Neural cell (in vitro differentiated cells): ENCODE measurements around the gene COL4A1. TPM values are rescaled to one million over a fixed set of nuclear protein-coding genes. Genes with fewer than 3 reads are reported as not detected.

Source experiments
- H2AFZ ChIP-seq: fragments of 200-600, 300-800 bp; sonication (generic), shearing (Covaris generic); 2 replicates; pipeline ENCODE4 v1.6.0; 2014; ENCODE audit warnings: low read depth, mild to moderate bottlenecking, antibody characterized with exemption, low read length, moderate library complexity
- H3F3A ChIP-seq: fragments of 200-600 bp; shearing (Covaris generic); 2 replicates; pipeline ENCODE4 v1.6.1; 2016; ENCODE audit warnings: mild to moderate bottlenecking, moderate library complexity, mixed read lengths, antibody characterized with exemption, low read length; ENCODE audit not compliant: insufficient read depth, poor library complexity, severe bottlenecking
- H3K27ac ChIP-seq: fragments of 200-600, 300-800 bp; sonication (generic), shearing (Covaris generic); 2 replicates; pipeline ENCODE4 v1.5.1; 2014; ENCODE audit warnings: mild to moderate bottlenecking, low read length, moderate library complexity
- H3K27me3 ChIP-seq: fragments of 300-800, 200-600 bp; sonication (generic), shearing (Covaris generic); 2 replicates; pipeline ENCODE4 v1.6.0; 2014; ENCODE audit warnings: mild to moderate bottlenecking, low read depth, low read length, moderate library complexity; ENCODE audit not compliant: insufficient read depth
- H3K36me3 ChIP-seq: fragments of 300-800, 200-600 bp; sonication (generic), shearing (Covaris generic); 2 replicates; pipeline ENCODE4 v1.5.1; 2014; ENCODE audit warnings: mild to moderate bottlenecking, antibody characterized with exemption, low read length, moderate library complexity; ENCODE audit not compliant: insufficient read depth
- H3K4me2 ChIP-seq: fragments of 300-800, 200-600 bp; sonication (generic), shearing (Covaris generic); 2 replicates; pipeline ENCODE4 v1.6.0; 2014; ENCODE audit warnings: mild to moderate bottlenecking, low read length
- H3K4me3 ChIP-seq: fragments of 300-800, 200-600 bp; sonication (generic), shearing (Covaris generic); 2 replicates; pipeline ENCODE4 v1.5.1; 2014; ENCODE audit warnings: mild to moderate bottlenecking, low read length, moderate library complexity
- H3K79me2 ChIP-seq: fragments of 200-600 bp; shearing (Covaris generic); replicated peaks from 2 replicates; pipeline ENCODE4 v1.6.0; 2014; ENCODE audit warnings: mild to moderate bottlenecking, low read length, moderate library complexity; ENCODE audit not compliant: insufficient read depth
- H3K9ac ChIP-seq: fragments of 300-800, 200-600 bp; sonication (generic), shearing (Covaris generic); 2 replicates; pipeline ENCODE4 v1.6.1; 2016; ENCODE audit warnings: mild to moderate bottlenecking, low read length, mixed read lengths
- H3K9me2 ChIP-seq: fragments of 200-600 bp; shearing (Covaris generic); 2 replicates; pipeline ENCODE4 v1.6.1; 2016; ENCODE audit warnings: mild to moderate bottlenecking, low read length, mixed read lengths; ENCODE audit not compliant: insufficient read depth
- H3K9me3 ChIP-seq: fragments of 200-600, 300-800 bp; sonication (generic), shearing (Covaris generic); 2 replicates; pipeline ENCODE4 v1.6.1; 2016; ENCODE audit warnings: mild to moderate bottlenecking, mixed run types, low read length, moderate library complexity, mixed read lengths
- H4K20me1 ChIP-seq: fragments of 200-600 bp; shearing (Covaris generic); 2 replicates; pipeline ENCODE4 v1.6.1; 2016; ENCODE audit warnings: mild to moderate bottlenecking, mixed run types; ENCODE audit not compliant: insufficient read depth
- EP300 ChIP-seq: fragments of 450-650 bp; conservative IDR thresholded peaks from 2 replicates; pipeline ENCODE4 v1.6.1; 2014; ENCODE audit warnings: antibody characterized with exemption, mild to moderate bottlenecking, moderate library complexity; ENCODE audit not compliant: poor library complexity, severe bottlenecking
- EZH2 ChIP-seq: fragments of 200-600, 300-800 bp; shearing (Covaris generic), sonication (generic); IDR thresholded peaks from 2 replicates; pipeline ENCODE4 v1.6.1; 2014; ENCODE audit warnings: antibody characterized with exemption, low read length, borderline replicate concordance, mild to moderate bottlenecking; ENCODE audit not compliant: insufficient read depth, poor library complexity, severe bottlenecking
- MXI1 ChIP-seq: fragments of 450-650 bp; conservative IDR thresholded peaks from 2 replicates; pipeline ENCODE4 v1.6.1; 2014; ENCODE audit warnings: antibody characterized with exemption, mild to moderate bottlenecking; ENCODE audit not compliant: poor library complexity, severe bottlenecking
- POLR2AphosphoS5 ChIP-seq: IDR thresholded peaks from 2 replicates; pipeline ENCODE4 v1.6.1; 2012
- RAD21 ChIP-seq: fragments of 450-650 bp; conservative IDR thresholded peaks from 2 replicates; pipeline ENCODE4 v1.6.1; 2014; ENCODE audit warnings: antibody characterized with exemption, mild to moderate bottlenecking, moderate library complexity
- SMC3 ChIP-seq: fragments of 450-650 bp; conservative IDR thresholded peaks from 2 replicates; pipeline ENCODE4 v1.6.1; 2014; ENCODE audit warnings: antibody characterized with exemption, mild to moderate bottlenecking, moderate library complexity; ENCODE audit not compliant: poor library complexity
- TAF1 ChIP-seq: IDR thresholded peaks from 2 replicates; pipeline ENCODE4 v1.6.1; 2012; ENCODE audit warnings: low read depth
- polyA plus RNA-seq: library from polyadenylated mRNA; depleted of rRNA; stranded (reverse); fragments of >200 nt; gene quantifications from 2 replicates; pipeline ENCODE4 v1.2.3, GENCODE V29; 2014
- TF ChIP-seq, protein P1 (sequence below): IDR thresholded peaks from 2 replicates; pipeline ENCODE4 v1.6.1; 2012; ENCODE audit warnings: borderline replicate concordance
- TF ChIP-seq, protein P2 (sequence below): fragments of 450-650 bp; IDR thresholded peaks from 2 replicates; pipeline ENCODE4 v1.5.1; 2014; ENCODE audit warnings: antibody characterized with exemption, mild to moderate bottlenecking, moderate library complexity; ENCODE audit not compliant: poor library complexity, severe bottlenecking

COL4A1 gene
- polyA plus RNA-seq, 1 donor from 2014 or later: 13.1 TPM

DNA sequence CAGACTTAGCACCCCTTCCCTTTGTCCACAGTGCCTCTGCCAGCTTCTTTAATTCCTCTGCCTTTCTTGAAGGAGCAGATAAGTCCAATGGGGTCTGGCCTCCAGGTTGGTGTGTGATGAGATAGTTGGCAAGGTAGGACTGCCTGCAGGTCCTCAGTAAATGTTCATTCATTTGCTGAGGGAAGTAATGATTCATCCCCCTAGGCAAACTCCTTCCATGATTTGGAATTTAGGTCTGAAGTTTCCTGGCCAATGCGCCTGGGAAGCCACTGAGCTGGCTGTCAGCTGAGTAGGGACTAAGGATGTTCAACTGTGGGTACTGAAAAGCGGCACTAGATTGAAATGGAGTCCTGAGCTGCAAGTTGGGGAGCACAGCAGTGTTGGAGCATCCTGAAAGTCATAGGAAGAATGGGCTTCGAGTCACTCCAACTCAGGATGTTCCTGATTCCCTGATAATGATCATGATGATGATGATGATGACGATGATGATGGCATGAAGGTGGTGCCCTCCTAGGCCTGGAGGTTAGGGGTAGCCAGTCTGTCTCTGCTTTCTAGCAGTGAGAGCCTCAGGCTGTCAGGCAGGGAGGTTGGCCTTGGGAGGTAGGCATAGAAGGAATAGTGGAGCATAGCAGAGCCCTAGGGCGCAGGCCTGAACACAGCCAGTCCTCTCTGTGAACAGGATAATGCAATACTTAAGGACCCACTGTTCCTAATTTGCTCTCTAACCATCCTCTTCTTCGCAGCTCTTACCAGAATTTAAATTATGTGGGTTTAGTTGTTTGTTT lies 44.9 kb upstream of the COL4A1 start:
- no peaks in the 10 kb centered on the region for H3K27me3 ChIP-seq
- H3K4me2 ChIP-seq: no peak overlapping the region
- H3K4me3 ChIP-seq: no peak overlapping the region
- no peaks in the 10 kb centered on the region for H3K9me2 ChIP-seq
- H3K27ac ChIP-seq: no peak overlapping the region
- no peak overlapping the region for H2AFZ ChIP-seq
- H3K9ac ChIP-seq: no peak overlapping the region
- H3K79me2 ChIP-seq: no peaks in the 10 kb centered on the region
- no peaks in the 10 kb centered on the region for H3K9me3 ChIP-seq
- no peaks in the 10 kb centered on the region for H3F3A ChIP-seq
- no peaks in the 10 kb centered on the region for H3K36me3 ChIP-seq
- TF ChIP-seq, protein P1, sequence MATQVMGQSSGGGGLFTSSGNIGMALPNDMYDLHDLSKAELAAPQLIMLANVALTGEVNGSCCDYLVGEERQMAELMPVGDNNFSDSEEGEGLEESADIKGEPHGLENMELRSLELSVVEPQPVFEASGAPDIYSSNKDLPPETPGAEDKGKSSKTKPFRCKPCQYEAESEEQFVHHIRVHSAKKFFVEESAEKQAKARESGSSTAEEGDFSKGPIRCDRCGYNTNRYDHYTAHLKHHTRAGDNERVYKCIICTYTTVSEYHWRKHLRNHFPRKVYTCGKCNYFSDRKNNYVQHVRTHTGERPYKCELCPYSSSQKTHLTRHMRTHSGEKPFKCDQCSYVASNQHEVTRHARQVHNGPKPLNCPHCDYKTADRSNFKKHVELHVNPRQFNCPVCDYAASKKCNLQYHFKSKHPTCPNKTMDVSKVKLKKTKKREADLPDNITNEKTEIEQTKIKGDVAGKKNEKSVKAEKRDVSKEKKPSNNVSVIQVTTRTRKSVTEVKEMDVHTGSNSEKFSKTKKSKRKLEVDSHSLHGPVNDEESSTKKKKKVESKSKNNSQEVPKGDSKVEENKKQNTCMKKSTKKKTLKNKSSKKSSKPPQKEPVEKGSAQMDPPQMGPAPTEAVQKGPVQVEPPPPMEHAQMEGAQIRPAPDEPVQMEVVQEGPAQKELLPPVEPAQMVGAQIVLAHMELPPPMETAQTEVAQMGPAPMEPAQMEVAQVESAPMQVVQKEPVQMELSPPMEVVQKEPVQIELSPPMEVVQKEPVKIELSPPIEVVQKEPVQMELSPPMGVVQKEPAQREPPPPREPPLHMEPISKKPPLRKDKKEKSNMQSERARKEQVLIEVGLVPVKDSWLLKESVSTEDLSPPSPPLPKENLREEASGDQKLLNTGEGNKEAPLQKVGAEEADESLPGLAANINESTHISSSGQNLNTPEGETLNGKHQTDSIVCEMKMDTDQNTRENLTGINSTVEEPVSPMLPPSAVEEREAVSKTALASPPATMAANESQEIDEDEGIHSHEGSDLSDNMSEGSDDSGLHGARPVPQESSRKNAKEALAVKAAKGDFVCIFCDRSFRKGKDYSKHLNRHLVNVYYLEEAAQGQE: no peak
- no peak for TF ChIP-seq EP300
- TF ChIP-seq MXI1: no peak
- no peaks in the 10 kb centered on the region for H4K20me1 ChIP-seq

DNA sequence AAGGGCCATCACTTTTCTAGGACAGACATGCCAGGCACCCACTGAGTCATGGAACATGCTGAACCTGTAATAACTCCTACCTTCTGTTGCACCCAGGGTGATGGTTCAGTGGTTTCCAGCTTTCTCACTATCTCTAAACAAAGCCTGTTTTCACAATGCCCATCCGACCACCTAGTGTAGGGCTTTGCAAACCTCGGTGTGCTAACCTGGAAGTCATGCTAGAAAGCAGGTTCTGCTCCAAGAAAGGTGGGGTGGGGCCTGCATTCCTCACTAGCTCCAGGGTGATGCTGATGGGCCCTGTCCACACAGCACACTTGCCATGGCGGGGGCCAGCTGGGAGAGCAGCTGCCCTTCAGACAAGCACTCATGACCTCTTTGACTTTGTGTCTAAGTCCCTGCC lies 43.6 kb upstream of the COL4A1 start:
- TF ChIP-seq TAF1 (no peak), EZH2 (no peak), EP300 (no peak), MXI1 (no peak), POLR2AphosphoS5 (no peak), RAD21 (no peak), SMC3 (no peak)
- TF ChIP-seq, protein P2, sequence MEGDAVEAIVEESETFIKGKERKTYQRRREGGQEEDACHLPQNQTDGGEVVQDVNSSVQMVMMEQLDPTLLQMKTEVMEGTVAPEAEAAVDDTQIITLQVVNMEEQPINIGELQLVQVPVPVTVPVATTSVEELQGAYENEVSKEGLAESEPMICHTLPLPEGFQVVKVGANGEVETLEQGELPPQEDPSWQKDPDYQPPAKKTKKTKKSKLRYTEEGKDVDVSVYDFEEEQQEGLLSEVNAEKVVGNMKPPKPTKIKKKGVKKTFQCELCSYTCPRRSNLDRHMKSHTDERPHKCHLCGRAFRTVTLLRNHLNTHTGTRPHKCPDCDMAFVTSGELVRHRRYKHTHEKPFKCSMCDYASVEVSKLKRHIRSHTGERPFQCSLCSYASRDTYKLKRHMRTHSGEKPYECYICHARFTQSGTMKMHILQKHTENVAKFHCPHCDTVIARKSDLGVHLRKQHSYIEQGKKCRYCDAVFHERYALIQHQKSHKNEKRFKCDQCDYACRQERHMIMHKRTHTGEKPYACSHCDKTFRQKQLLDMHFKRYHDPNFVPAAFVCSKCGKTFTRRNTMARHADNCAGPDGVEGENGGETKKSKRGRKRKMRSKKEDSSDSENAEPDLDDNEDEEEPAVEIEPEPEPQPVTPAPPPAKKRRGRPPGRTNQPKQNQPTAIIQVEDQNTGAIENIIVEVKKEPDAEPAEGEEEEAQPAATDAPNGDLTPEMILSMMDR: no peak
- TF ChIP-seq, protein P1: no peak
- H3F3A ChIP-seq: no peaks in the 10 kb centered on the region
- no peaks in the 10 kb centered on the region for H4K20me1 ChIP-seq
- H3K27ac ChIP-seq: no peak overlapping the region
- no peak overlapping the region for H3K4me3 ChIP-seq
- no peak overlapping the region for H2AFZ ChIP-seq
- no peaks in the 10 kb centered on the region for H3K36me3 ChIP-seq
- H3K9me3 ChIP-seq: no peaks in the 10 kb centered on the region
- no peaks in the 10 kb centered on the region for H3K79me2 ChIP-seq
- no peaks in the 10 kb centered on the region for H3K27me3 ChIP-seq
- no peak overlapping the region for H3K9ac ChIP-seq
- H3K4me2 ChIP-seq: no peak overlapping the region
- no peaks in the 10 kb centered on the region for H3K9me2 ChIP-seq
